GM12878 (cell line): Measurements from ENCODE around the gene CYBC1. TPM values are rescaled to one million over a fixed set of nuclear protein-coding genes. Genes with fewer than 3 reads are reported as not detected.

ENCODE experiments used
- ATAC-seq: fragments of 200-7000 bp; cut with Tn5 transposase; 3 replicates; pipeline ENCODE4 v1.9.1; 2020; ENCODE audit warnings: mild to moderate bottlenecking, moderate library complexity
- BruUV-seq: library from RNA; stranded (reverse); fragments of 400-500 nt; replicated peaks from 2 replicates; lab custom pipeline; 2021; lab: Mats Ljungman, UMichigan
- CTCF ChIA-PET: fragments of 300-600 bp; sonication (Branson Sonifier 250); formaldehyde crosslinking; extraction: SDS; loops from one replicate; lab custom pipeline; 2021; ENCODE audit warnings: inconsistent platforms; lab: Yijun Ruan, JAX
- POLR2A ChIA-PET: fragments of 350-600 bp; formaldehyde crosslinking; extraction: SDS; loops from one replicate; lab custom pipeline; 2021; ENCODE audit warnings: inconsistent platforms; lab: Charles Lee
- RAD21 ChIA-PET: fragments of 300-600 bp; sonication (Branson Sonifier 250); formaldehyde crosslinking; loops from one replicate; lab custom pipeline; 2023; ENCODE audit warnings: antibody characterized with exemption; ENCODE audit not compliant: unreplicated experiment; lab: Charles Lee
- SMC1A ChIA-PET: fragments of 300-600 bp; sonication (Branson Sonifier 250); formaldehyde crosslinking; loops from one replicate; lab custom pipeline; 2023; ENCODE audit not compliant: unreplicated experiment, uncharacterized antibody; lab: Charles Lee
- DNase-seq: peaks from one replicate; pipeline ENCODE4 v3.0.0-alpha.2; 2011; ENCODE audit warnings: low read depth, low spot score
- FAIRE-seq: peaks from 3 replicates; lab custom pipeline; 2011; peaks lifted over from hg19 to GRCh38; lab: Jason Lieb, UNC
- H2AFZ ChIP-seq: 2 replicates; pipeline ENCODE4 v1.6.0; 2011; ENCODE audit warnings: low read depth, low read length, control low read depth; ENCODE audit not compliant: control insufficient read depth
- H3K27ac ChIP-seq: 2 replicates; pipeline ENCODE4 v1.5.1; 2011; ENCODE audit warnings: control low read depth; ENCODE audit not compliant: control insufficient read depth, insufficient read depth
- H3K27me3 ChIP-seq, 2 experiments: replicated peaks in 1 of 2; 2 replicates each; pipeline versions ENCODE4 v1.6.0 to v1.6.1; 2011; ENCODE audit warnings: low read length in 1 of 2; ENCODE audit not compliant: control insufficient read depth in 2 of 2, insufficient read depth in 2 of 2
- H3K36me3 ChIP-seq, 2 experiments: 2 replicates each; pipeline ENCODE4 v1.5.1; 2011; ENCODE audit warnings: low read length in 1 of 2; ENCODE audit not compliant: control insufficient read depth in 2 of 2, insufficient read depth in 2 of 2
- H3K4me1 ChIP-seq: 2 replicates; pipeline ENCODE4 v1.6.1; 2011; ENCODE audit warnings: mild to moderate bottlenecking, low read length, moderate library complexity, mixed read lengths; ENCODE audit not compliant: control insufficient read depth, insufficient read depth
- H3K4me2 ChIP-seq: 2 replicates; pipeline ENCODE4 v1.6.0; 2011; ENCODE audit warnings: control low read depth; ENCODE audit not compliant: control insufficient read depth, insufficient read depth
- H3K4me3 ChIP-seq: fragments of 200-600 bp; sonication (generic); 2 replicates; pipeline ENCODE4 v1.5.1; 2016
- H3K79me2 ChIP-seq: 2 replicates; pipeline ENCODE4 v1.6.0; 2011; ENCODE audit warnings: low read length; ENCODE audit not compliant: control insufficient read depth, insufficient read depth
- H3K9ac ChIP-seq: 2 replicates; pipeline ENCODE4 v1.8.0; 2011; ENCODE audit warnings: low read length, control low read depth, mixed read lengths; ENCODE audit not compliant: control insufficient read depth, insufficient read depth
- H3K9me3 ChIP-seq: replicated peaks from 3 replicates; pipeline ENCODE4 v1.5.1; 2011; ENCODE audit warnings: mild to moderate bottlenecking, low read length; ENCODE audit not compliant: control insufficient read depth, insufficient read depth
- H4K20me1 ChIP-seq: 2 replicates; pipeline ENCODE4 v1.6.0; 2011; ENCODE audit not compliant: control insufficient read depth, insufficient read depth
- CHD2 ChIP-seq: IDR thresholded peaks from 2 replicates; pipeline ENCODE4 v1.6.1; 2011; ENCODE audit warnings: low read depth, low read length, improper control_type of control experiment, borderline replicate concordance
- CHD4 ChIP-seq: fragments of 200-600 bp; sonication (generic); IDR thresholded peaks from 2 replicates; pipeline ENCODE4 v1.6.1; 2016; ENCODE audit warnings: mild to moderate bottlenecking
- CREB1 ChIP-seq: IDR thresholded peaks from 2 replicates; pipeline ENCODE4 v1.6.1; 2012; ENCODE audit warnings: low read depth, mild to moderate bottlenecking, inconsistent platforms
- EP300 ChIP-seq, 2 experiments: fragments of 150-350 bp in 1 of 2; IDR thresholded peaks; 2 replicates each; pipeline ENCODE4 v1.6.1; 2011 to 2012; ENCODE audit warnings: low read depth in 2 of 2, low read length in 2 of 2, borderline replicate concordance in 1 of 2, improper control_type of control experiment in 1 of 2, inconsistent platforms in 1 of 2; ENCODE audit not compliant: control insufficient read depth in 1 of 2
- MXI1 ChIP-seq: fragments of 150-350 bp; IDR thresholded peaks from 2 replicates; pipeline ENCODE4 v1.6.1; 2011; ENCODE audit warnings: low read depth, mild to moderate bottlenecking, inconsistent platforms, low read length, improper control_type of control experiment
- NR2F1 ChIP-seq: fragments of 450-650 bp; conservative IDR thresholded peaks from 2 replicates; pipeline ENCODE4 v1.6.1; 2017; ENCODE audit warnings: mild to moderate bottlenecking
- NRF1 ChIP-seq: conservative IDR thresholded peaks from 2 replicates; pipeline ENCODE4 v1.6.1; 2011; ENCODE audit warnings: mild to moderate bottlenecking, low read depth, low read length, improper control_type of control experiment
- PAX8 ChIP-seq: fragments of 450-650 bp; IDR thresholded peaks from 2 replicates; pipeline ENCODE4 v1.6.1; 2017; ENCODE audit warnings: mild to moderate bottlenecking, moderate library complexity
- SMAD5 ChIP-seq: IDR thresholded peaks from 2 replicates; pipeline ENCODE4 v1.6.1; 2016; ENCODE audit warnings: antibody characterized with exemption, low read depth
- TAF1 ChIP-seq: IDR thresholded peaks from 2 replicates; pipeline ENCODE4 v1.6.1; 2011; ENCODE audit warnings: mild to moderate bottlenecking, low read depth, low read length, borderline replicate concordance
- TCF3 ChIP-seq: IDR thresholded peaks from 2 replicates; pipeline ENCODE4 v1.6.1; 2012; ENCODE audit warnings: low read depth, mild to moderate bottlenecking, low read length, borderline replicate concordance; ENCODE audit not compliant: insufficient read depth
- YY1 ChIP-seq: IDR thresholded peaks from 2 replicates; pipeline ENCODE4 v1.6.1; 2011; ENCODE audit warnings: low read depth, mild to moderate bottlenecking, low read length
- ZNF274 ChIP-seq: IDR thresholded peaks from one replicate; pipeline ENCODE4 v1.8.0; 2011; ENCODE audit not compliant: insufficient read length, insufficient read depth
- ZNF384 ChIP-seq: IDR thresholded peaks from 2 replicates; pipeline ENCODE4 v1.6.1; 2012; ENCODE audit warnings: low read depth, mild to moderate bottlenecking, low read length, improper control_type of control experiment, borderline replicate concordance
- WGBS: methylation state at CpG from one replicate; pipeline ENCODE4 v1.1.6; 2016; ENCODE audit warnings: low lambda C conversion rate; ENCODE audit not compliant: insufficient replicate concordance, insufficient coverage; ENCODE audit errors: missing lambda C conversion rate; 5-methylcytosine and 5-hydroxymethylcytosine counted together
- in situ Hi-C: fragments of 300-500 bp; cut with MboI; formaldehyde crosslinking; loops from 9 replicates; pipeline ENCODE4 v1.14.3; 2018; ENCODE audit warnings: mixed read lengths
- intact Hi-C: fragments of 100-400 bp; cut with micrococcal nuclease; formaldehyde crosslinking; loops from one replicate; pipeline ENCODE4 v1.14.2; 2022; ENCODE audit not compliant: unreplicated experiment
- polyA plus RNA-seq, 11 experiments: library from polyadenylated mRNA; depleted of rRNA in 4 of 11; unstranded in 6 of 11; stranded (reverse) in 5 of 11; fragments of >200 nt; fragmentation: Nextera tagmentation in 4 of 11; fragmentation: Illumina TruSeq in 1 of 11; extraction: Ambion mirVana in 4 of 11; extraction: Trizol in 1 of 11; gene quantifications; 1 replicate in 1 of 11; 2 replicates in 10 of 11; pipeline versions ENCODE4 v1.2.1 to v1.2.3, GENCODE V29; 2011 to 2016; ENCODE audit warnings: inconsistent platforms in 2 of 11, missing spikeins in 2 of 11, low read depth in 1 of 11
- total RNA-seq, 4 experiments: library from RNA; depleted of rRNA in 3 of 4; stranded (reverse); fragments of >200 nt in 3 of 4; fragmentation: Illumina TruSeq in 1 of 4; extraction: Trizol in 1 of 4; gene quantifications; 2 replicates each; pipeline versions ENCODE4 v1.2.1 to v1.2.3, GENCODE V29; 2013 to 2021
- TF ChIP-seq, protein P1 (sequence below): fragments of 450-650 bp; IDR thresholded peaks from 2 replicates; pipeline ENCODE4 v1.6.1; 2016; ENCODE audit warnings: mild to moderate bottlenecking
- TF ChIP-seq, protein P2 (sequence below): fragments of 450-650 bp; IDR thresholded peaks from 2 replicates; pipeline ENCODE4 v1.6.1; 2017; ENCODE audit warnings: antibody characterized with exemption, mild to moderate bottlenecking, moderate library complexity

CYBC1 gene
- total and polyA plus RNA-seq, 10 of the 15 experiments (the other 5 are each of a cell fraction or from before 2014, with no cell fraction given): 4.2 to 162 (median 133) TPM

DNA sequence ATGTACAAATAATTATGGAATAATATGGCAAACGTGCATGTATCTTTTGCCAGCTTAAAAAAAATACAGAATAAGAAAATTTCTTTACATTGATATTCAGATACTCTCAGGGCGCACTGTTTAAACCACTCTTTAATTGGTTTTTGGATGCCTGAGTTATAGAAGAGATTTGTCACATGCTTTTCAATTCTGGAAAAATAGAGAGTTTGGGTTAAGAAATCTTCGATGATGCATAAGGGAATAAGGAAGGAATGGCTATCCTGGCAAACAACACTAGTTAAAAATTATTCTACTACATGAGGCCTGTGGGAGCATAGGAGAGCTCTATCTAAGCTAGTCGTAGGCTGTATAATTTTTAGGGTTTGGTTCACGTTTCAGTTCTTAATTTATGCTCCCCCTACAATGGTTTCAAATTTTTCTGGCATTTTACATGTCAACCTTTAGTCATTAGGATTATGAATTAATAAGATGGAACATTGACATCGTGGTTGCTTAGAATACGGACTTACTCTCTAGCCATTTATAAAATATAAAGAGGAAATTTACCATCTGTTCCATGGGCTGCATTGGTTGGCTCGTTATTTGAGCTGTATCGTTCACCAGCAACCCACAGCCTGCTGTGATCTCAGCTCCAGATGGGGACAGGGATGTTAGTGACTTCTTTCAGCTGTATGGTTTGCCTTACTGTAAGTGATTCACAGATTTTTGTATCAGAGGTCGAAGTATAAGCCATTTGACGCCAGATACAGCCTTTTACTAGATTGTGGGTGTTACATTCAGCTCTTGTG, 23.9 kb upstream of the CYBC1 start (continued):
- TF ChIP-seq, protein P1, sequence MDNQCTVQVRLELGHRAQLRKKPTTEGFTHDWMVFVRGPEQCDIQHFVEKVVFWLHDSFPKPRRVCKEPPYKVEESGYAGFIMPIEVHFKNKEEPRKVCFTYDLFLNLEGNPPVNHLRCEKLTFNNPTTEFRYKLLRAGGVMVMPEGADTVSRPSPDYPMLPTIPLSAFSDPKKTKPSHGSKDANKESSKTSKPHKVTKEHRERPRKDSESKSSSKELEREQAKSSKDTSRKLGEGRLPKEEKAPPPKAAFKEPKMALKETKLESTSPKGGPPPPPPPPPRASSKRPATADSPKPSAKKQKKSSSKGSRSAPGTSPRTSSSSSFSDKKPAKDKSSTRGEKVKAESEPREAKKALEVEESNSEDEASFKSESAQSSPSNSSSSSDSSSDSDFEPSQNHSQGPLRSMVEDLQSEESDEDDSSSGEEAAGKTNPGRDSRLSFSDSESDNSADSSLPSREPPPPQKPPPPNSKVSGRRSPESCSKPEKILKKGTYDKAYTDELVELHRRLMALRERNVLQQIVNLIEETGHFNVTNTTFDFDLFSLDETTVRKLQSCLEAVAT: no peak
- TF ChIP-seq CHD2: no peak
- no peak for TF ChIP-seq ZNF274
- no peak for TF ChIP-seq TAF1
- no peak for TF ChIP-seq ZNF384
- TF ChIP-seq MXI1: no peak
- TF ChIP-seq NR2F1: no peak
- no peak for TF ChIP-seq SMAD5
- TF ChIP-seq NRF1: no peak
- TF ChIP-seq, all 136 proteins: peak for 0

DNA sequence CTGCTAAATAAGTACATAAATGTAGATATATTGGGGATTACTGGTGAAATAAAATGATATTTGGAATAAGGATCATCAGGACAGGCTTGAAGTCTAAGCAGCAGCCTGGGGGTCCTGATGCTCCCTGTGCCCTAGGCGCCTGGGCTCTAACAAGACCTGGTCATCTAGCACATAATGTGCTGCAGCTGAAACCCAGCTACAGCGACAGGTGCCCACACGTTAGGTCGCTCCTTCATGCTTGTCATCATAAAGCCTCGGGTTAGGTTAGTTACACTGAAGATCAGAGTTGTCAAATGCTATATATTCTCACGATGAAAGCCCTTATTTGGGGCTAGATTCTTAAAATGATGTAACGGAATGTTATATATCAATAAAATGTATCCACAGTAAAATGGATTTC, 19.5 kb upstream of the CYBC1 start:
- intact Hi-C loops: no loop called here

More for the DNA sequence above, 19.5 kb upstream of the CYBC1 start:
- H3K4me1 ChIP-seq: no peaks in the 10 kb centered on the region
- no peak for ATAC-seq
- no peaks in the 10 kb centered on the region for H3K27me3 ChIP-seq
- ChIA-PET CTCF (interaction anchor here (0.7 kb wide), 1 partner anchor 575 kb away, joined by 3 read pairs; no protein-coding TSS in a partner anchor), SMC1A (no interaction called here), POLR2A (interaction anchor here (0.6 kb wide), 1 partner anchor 75 kb away, joined by 3 read pairs; no protein-coding TSS in a partner anchor), RAD21 (no interaction called here)
- in situ Hi-C loops: no loop called here
- H3K4me3 ChIP-seq: no peak overlapping the region
- H3K9me3 ChIP-seq: no peaks in the 10 kb centered on the region
- H3K79me2 ChIP-seq: no peaks in the 10 kb centered on the region
- 97% methylated on average over 7 of the region's 7 CpGs for WGBS
- no peak for FAIRE-seq
- DNase-seq: no peak
- TF ChIP-seq TCF3: no peak
- no peak for TF ChIP-seq CREB1
- TF ChIP-seq, protein P2, sequence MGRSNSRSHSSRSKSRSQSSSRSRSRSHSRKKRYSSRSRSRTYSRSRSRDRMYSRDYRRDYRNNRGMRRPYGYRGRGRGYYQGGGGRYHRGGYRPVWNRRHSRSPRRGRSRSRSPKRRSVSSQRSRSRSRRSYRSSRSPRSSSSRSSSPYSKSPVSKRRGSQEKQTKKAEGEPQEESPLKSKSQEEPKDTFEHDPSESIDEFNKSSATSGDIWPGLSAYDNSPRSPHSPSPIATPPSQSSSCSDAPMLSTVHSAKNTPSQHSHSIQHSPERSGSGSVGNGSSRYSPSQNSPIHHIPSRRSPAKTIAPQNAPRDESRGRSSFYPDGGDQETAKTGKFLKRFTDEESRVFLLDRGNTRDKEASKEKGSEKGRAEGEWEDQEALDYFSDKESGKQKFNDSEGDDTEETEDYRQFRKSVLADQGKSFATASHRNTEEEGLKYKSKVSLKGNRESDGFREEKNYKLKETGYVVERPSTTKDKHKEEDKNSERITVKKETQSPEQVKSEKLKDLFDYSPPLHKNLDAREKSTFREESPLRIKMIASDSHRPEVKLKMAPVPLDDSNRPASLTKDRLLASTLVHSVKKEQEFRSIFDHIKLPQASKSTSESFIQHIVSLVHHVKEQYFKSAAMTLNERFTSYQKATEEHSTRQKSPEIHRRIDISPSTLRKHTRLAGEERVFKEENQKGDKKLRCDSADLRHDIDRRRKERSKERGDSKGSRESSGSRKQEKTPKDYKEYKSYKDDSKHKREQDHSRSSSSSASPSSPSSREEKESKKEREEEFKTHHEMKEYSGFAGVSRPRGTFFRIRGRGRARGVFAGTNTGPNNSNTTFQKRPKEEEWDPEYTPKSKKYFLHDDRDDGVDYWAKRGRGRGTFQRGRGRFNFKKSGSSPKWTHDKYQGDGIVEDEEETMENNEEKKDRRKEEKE: no peak
- TF ChIP-seq PAX8: no peak
- TF ChIP-seq CHD4: no peak
- TF ChIP-seq EP300 (IDR thresholded peaks at IDR 0.05; ENCODE audit: borderline replicate concordance in 1 of 2, control insufficient read depth in 1 of 2, low read depth in 2 of 2, low read length in 2 of 2): no peak
- TF ChIP-seq YY1: no peak
- BruUV-seq: no TSS peak
- no peak overlapping the region for H3K4me2 ChIP-seq
- no peak overlapping the region for H2AFZ ChIP-seq
- H3K36me3 ChIP-seq: peaks cover 6 to 36% of the 10 kb centered on the region in 2 experiments
- H3K9ac ChIP-seq: no peak overlapping the region
- no peaks in the 10 kb centered on the region for H4K20me1 ChIP-seq
- no peak overlapping the region for H3K27ac ChIP-seq
